HG03378 (cell line): Measurements from ENCODE around the gene EXD2.
"Not testable (repeated sequence)": the region's sequence is repeated elsewhere in the genome, so short reads cannot be mapped to it uniquely, and the experiment has no call there.

ENCODE experiments used
- ATAC-seq: cut with Tn5 transposase; IDR thresholded peaks from one replicate; pipeline ENCODE4 v1.9.1; 2021; ENCODE audit warnings: mild to moderate bottlenecking, moderate library complexity; ENCODE audit not compliant: unreplicated experiment

Gene EXD2, protein sequence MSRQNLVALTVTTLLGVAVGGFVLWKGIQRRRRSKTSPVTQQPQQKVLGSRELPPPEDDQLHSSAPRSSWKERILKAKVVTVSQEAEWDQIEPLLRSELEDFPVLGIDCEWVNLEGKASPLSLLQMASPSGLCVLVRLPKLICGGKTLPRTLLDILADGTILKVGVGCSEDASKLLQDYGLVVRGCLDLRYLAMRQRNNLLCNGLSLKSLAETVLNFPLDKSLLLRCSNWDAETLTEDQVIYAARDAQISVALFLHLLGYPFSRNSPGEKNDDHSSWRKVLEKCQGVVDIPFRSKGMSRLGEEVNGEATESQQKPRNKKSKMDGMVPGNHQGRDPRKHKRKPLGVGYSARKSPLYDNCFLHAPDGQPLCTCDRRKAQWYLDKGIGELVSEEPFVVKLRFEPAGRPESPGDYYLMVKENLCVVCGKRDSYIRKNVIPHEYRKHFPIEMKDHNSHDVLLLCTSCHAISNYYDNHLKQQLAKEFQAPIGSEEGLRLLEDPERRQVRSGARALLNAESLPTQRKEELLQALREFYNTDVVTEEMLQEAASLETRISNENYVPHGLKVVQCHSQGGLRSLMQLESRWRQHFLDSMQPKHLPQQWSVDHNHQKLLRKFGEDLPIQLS

DNA sequence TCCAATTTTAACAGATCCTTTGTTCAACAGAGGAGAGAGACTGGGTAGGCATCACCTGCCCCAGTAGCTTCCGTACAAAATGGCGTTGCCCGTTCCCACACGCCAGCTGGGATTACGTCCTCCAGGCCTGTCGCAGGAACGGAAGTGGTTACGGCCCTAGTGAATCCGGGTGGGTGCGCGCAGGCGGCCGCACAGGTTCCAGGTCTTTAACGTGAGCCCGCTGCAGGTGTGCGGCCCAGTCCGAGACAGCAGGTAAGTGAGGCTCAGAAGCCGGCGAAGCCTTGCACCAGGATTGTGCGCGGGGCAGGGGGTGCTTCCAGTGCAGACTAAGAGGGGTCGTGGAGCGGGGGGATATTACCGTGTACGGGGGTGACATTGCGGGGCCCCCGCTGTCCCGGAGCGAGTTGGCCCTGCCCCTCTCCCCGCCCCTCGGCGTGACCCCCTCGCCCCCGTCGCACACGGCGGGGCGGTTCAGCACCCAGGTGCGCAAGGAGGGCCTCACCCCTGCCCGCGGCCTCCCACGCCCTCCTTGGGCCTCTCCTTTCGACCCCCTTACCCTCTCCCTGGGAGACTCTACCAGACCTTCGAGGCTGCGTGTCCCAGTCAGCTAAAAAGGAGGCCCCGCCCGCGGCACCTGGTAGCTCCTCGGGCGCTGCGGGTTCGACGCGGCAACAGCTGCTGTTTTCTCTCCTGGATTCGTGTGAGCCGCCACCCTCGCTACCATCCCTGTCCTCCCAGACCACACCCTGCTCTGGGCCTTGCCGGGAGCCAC, at the start of gene EXD2:
EXD2 (plus strand) TSS at position 159 of the 772 bp plus-strand sequence. CDS start 17,973 bp downstream, outside the sequence.
- peak; percentile 72 for ATAC-seq

DNA sequence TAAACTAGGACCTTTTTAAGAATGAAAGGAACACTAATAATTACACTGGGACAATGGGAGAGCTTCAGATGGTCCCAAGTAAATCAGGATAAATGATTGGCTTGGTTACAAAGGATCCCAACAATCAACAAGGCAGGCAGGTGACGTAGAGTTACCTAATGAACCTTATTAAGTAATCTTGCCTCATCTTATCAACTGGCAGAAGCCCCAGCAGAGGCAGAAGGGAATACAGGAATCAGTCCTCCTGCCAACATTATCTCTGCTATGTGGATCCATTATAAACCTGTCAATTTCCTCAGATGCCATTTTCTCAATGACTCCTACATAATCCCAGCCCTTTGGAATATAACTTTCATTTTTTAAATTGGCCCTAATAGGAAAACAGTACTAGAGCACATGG, 49.7 kb upstream of the EXD2 start:
- ATAC-seq = no peak

DNA sequence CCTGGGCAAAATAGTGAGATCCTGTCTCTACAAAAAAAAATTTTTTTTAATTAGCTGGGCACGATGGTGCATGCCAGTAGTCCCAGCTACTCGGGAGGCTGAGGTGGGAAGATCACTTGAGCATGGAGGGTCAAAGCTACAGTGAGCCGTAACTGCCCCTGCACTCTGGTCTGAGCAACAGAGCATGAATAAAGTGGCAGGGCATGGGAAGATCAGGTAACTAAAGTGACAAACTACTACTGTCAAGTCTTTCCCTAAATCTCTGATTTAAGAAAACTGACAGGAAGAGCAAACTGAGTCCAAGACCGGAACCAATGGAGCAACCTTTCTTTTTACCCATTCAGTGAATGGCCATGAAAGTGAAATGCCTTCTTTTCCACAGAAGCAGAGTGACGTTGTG, 49.2 kb upstream of the EXD2 start:
- ATAC-seq = no peak

DNA sequence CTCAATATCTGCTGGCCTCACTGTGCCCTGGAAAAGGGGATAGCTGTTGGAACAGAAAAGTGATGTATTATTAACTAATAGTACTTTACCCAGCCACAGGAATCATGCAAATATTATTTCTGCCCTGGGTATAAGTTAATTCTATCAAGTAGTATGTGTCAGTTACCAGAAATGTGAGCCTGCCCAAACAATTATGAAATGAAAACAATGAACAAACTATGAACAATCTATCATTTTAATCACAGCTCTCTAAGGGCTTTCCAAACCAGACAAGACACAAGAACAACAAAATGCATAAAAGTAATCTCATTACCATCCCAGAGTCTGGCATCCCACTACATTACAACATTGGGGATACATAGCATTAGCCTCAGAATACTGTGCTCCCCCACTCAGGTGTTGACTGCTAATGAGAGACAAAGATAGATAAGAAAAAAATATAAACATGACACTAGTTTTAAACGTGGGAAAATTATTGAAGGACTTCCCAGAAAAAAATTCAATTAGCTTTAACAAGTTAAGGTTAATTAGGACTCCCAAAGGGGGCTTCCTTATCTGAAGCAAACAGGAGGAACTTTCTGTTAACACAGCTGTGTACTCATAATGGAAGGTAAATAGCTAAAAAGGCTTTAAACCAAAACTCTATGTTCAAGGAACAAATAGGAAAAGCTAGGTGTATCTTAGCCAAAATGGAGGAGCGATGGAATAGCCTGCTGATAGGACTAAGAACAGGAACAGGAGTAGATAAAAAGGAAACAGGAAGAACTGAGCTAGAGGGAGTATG, 41.6 kb upstream of the EXD2 start:
- ATAC-seq = no peak

DNA sequence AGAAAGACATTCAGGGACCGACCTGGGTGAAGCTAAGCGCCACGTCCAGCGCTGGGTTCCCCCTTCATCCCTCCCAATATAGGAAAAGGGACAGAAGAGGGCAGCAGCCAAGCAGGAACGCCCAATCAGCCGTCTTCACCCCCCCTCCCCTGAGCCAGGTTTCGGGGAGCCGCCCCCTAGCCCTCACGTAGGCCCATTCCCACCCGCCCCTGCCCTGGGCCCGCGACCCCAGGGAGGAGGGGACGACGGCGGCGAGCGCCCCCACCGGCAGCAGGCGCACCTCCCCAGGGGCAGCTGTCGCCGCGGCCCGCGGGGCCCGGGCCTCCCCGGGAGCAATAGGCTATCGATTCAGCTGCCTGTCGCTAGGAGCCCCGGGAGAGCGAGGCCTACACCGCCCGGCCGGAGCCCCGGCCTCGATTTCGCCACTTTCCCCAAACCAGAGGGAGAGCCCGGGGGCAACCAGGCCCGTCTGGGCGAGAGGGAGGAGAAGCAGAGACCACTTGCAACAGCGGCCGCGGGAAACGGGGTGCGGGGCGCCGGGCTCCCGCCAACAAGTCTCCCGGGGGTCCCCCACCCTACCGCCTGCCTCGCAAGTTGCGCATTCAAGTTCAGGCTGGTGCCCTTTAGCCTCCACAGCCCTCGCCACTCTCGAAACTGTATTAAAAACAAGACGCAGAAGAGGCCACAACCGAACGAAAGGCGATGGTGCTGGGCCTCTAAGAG, 39.7 kb upstream of the EXD2 start:
- peak; percentile 37 for ATAC-seq

DNA sequence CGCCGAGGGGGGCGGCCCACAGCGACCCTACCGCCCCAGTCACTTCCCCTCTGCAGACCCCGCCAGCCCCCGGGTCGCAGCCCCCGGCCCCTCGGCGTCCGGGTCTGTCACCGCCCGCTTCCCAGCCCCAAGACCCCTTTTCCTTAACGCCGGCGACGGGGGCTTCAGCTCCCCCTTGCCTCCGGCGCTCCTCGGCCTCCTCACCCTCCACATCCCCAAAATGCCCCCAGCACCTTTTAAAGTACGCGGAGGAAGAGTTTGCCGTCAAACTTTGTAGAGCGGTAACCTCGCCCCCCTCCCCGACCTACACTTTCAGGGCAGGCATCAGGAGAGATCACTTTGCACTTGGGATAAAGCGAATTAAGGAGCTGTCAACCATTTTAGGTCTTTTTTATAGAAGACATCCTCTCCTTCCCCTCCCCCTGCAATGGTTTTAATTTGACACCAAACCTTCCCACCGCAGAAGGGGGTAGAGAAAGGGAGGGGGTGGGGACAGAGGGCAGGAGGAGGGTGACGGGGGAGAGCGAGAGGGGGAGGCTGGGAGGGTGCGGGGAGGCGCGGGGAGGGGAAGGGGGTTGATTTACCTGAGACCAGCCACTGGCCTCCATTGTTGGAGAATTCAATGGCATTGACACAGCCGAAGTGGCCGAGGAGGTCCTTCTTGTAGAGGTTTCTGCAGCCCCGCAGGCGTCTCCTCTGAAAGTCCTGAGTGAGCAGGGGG, 39.0 kb upstream of the EXD2 start:
- ATAC-seq = peak; percentile 5

DNA sequence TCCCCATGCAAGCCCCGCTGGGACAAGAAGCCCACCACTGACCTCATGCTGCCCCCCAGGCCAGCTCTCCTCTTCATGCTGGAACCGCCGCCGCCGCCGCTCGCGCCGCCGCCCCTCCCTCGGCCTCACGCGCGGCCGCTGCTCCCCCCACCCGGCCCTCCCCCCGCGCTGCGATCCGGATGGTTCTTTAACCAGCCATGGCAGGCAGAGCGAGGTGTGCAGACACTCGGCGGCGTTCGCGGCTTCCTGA, 38.5 kb upstream of the EXD2 start, which contains the start of gene DCAF5:
DCAF5 (minus strand) TSS at position 218 of the 250 bp plus-strand sequence; CDS start at position 77, 141 bp downstream.
- peak; percentile 68 for ATAC-seq

DNA sequence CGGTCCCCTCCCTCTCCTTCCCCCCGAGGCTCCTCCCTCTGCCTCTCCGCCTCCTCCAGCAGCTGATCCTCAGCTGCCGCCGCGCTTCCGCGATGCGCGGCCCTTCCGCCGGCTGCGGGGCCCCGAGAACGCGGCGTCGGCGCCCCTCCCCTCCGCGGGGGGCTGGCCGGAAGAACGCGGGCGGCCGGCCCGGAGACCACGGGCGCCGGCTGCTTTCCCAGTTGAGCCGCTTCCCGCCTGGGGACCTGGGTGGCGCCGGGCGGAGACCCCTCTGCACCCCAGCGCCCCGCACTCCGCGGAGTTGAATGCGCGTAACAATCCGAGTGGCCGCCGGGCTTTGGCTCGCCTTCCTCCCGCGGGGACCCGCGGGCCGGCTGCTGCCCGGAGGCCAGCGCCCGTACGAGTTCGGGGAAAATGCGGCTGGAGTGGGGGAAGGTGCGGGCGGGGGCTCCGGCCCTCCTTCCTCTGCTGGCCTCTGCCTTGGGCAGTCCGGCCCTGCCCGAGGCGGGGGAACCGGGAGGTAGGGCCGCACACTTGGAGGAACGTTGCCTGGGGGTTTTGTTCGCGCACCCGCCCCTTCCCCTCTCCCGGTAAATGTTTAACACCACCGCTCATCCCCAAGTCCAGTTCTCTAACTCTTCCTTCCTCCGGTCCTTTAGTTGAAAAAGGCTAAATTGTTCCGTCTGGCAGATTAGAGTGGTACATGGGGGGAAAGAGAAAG, 38.0 kb upstream of the EXD2 start:
- ATAC-seq = peak; percentile 12

DNA sequence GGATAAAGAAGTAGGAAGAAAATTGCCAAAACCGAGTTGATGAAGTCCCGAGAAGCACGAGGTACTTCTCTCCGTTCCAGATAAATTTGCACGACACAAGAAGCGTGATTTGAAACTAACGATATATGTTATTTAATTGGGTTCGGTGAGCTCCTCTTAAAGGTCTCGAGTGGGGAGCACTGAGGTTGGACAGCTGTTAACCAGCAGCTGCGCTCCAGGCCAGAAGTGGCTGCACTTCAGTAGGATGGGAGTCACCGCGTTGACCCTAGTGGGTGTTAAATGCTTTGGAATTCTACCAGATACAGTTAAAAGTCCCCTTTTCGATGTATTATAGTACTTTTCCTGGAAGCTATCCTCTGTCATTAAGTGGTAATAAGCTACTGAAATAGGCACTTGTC, 37.4 kb upstream of the EXD2 start:
- no peak for ATAC-seq

DNA sequence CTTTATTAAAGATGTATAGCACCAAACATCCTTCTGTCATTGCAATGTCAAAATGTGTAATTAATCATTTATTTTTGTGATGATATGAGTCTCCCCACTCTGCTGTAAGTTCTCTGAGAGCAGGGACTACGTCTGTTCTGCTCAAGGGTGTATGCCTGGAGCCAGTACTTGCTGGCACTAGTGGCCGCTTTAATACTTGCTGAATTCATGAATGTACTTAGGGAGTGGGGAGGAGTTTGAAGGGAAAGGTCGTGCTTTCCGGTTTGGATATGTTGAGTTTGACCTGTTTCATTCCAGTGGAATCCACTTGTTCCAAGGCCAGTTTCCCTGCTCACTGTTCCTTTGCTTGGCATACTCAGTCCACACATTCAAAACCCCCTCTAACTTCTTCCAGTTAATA, 36.5 kb upstream of the EXD2 start:
- ATAC-seq = no peak

DNA sequence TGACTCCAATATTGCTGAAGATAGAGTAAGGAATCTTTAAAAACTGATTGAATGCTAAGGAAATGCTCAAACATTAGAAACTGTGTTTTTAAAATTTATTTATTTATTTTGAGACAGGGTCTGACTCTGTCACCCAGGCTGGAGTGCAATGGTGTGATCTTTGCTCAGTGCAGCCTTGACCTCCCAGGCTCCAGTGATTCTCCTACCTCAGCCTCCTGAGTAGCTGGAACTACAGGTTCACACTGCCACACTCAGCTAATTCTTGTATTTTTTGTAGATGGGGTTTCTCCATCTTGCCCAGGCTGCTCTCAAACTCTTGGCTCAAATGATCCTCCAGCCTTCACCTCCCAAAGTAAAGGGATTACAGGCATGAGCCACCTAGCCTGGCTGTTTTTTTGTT, 35.1 kb upstream of the EXD2 start:
- no peak for ATAC-seq

DNA sequence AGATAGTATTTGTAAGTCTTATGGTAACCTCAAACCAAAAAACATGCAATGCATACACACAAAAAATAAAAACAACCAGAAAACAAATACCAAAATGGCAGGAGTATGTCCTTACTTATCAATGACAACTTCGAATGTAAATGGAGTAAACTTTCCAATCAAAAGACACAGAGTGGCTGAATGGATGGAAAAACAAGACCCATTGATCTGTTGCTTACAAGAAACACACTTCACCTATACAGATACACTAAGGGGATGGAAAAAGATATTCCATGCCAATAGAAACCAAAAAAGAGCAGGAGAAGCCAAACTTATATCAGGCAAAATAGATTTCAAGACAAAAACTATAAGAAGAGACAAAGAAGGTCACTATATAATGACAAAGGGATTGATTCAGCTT, 29.7 kb upstream of the EXD2 start:
- ATAC-seq = no peak

DNA sequence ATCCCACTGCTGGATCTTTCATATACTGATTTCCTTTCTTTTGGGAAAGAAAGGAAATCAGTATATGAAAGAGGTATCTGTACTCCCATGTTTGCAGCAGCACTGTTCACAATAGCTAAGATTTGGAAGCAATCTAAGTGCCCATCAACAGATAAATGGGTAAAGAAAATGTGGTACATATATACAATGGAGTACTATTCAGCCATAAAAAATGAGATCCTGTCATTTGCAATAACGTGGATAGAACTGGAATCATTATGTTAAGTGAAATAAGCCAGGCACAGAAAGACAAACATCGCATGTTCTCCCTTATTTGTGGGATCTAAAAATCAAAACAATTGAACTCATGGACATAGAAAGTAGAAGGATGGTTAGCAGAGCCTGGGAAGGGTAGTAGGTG, 25.5 kb upstream of the EXD2 start:
- not testable (repeated sequence) for ATAC-seq

DNA sequence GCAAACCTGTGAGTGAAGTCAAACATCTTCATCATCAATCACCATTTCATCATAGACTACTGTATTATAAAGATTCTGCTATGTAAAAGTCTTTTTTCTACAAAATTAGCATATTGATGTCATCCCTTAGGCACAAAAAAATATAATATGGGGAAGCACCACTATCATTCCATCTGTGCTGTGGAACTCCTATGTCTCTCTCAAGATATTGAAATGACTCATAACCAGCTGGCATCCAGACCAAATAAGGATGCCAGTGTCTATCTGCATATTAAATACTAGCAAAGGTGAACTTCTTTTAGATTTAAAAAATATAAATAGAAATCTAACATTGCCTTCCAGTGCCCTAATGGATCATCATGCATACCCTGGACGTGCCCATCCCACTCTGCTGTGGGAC, 20.5 kb upstream of the EXD2 start:
- no peak for ATAC-seq

DNA sequence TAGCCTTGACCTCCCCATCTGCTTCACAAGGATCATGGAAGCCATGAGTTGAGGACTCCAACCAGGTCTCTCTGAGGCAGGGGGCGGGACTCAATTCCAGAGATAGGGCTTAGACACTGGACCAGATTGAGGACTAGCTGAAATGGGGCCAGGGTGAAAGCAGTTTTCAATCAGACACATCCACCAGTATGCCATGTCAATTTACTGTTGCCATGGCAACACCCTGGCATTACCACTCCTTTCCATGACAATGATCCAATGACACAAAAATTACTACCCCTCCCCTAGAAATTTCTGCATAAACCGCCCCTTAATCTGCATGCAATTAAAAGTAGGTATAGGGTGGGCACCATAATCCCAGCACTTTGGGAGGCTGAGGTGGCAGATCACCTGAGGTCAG, 19.7 kb upstream of the EXD2 start:
- ATAC-seq = no peak

DNA sequence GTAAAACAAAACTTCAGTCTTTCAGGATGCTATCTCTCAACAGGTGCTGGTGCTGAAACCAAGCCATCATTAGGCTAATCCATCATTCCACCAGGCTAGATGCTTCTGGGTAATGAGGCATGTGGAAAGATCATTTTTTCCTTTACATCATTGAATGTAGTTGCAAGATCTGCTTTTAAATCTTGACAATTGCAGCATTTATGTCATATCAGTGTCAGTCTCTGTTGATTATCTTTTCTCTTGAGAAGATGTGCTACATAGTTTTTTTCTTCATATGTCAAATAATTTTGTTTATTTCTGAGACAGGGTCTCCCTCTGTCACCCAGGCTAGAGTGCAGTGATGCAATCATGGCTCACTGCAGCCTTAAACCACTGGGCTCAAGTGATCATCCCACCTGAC, 16.2 kb upstream of the EXD2 start:
- no peak for ATAC-seq

DNA sequence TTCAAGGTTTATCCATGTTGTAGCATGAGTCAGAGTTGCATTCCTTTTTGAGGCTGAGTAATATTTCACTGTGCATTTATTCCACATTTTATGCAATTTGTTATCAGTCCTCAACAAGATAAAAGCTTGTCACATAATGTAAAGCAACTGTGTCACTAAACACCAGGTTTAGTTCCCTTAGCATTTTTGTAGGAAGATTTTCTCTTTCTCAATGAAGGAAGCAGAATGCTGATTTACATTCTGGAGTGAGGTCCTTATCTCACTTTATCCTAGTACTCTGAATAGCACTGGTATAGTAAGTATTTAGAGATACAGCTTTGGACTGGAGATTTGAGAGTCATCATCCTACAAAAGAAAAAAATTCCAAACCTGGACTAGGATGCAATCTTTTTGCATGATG, 9.8 kb upstream of the EXD2 start:
- ATAC-seq = no peak

DNA sequence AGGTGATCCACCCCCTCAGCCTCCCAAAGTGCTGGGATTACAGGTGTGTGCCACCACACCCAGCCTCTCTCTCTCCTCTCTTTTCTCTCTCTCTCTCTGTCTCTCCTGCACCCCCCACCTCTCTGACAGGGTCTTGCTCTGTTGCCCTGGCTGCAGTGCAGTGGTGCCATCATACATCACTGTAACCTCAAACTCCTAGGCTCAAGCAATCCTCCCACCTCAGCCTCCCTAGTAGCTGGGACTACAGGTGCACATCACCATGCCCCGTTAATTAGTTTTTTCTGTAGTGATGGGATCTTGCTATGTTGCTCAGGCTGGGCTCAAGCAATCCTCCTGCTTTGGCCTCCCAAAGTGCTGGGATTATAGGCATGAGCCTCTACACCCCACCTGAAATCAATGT, 8.7 kb upstream of the EXD2 start:
- not testable (repeated sequence) for ATAC-seq

DNA sequence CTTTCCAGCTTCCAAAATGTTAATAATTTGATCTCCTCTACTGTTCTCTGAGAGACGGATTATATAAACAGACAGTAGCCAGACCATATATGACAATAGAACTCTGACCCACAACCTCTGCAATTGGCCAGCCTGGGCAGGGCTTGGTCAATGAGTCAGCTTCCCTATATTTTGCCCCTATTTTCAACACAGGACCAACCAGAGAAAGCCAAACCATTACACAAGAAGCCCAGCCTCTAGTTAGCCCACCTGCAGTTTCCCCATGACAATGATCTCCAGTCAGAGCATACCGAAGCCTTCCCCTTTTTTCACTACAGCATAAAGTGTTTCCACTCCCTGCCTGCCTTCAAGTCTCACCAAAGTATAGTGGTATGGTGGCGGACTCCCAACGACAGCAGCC, 7.6 kb upstream of the EXD2 start:
- ATAC-seq = no peak
